ENCODE data around the gene QSOX2.

Gene QSOX2

GRCh38 chr9:136202454-136203407, 42.9 kb downstream of the QSOX2 start:
- no peaks in the 10 kb centered on the region for H3K36me3 ChIP-seq (ENCODE audit: control insufficient read depth, insufficient read depth, low read length)
- no peaks in the 10 kb centered on the region for H3K9me3 ChIP-seq (ENCODE audit: control insufficient read depth, insufficient read depth, low read length)
- H3K27me3 ChIP-seq (ENCODE audit: control insufficient read depth, insufficient read depth, low read length) = peaks cover 81% of the 10 kb centered on the region
- no peak overlapping the region for H3K27ac ChIP-seq (ENCODE audit: low read depth, low read length)
- H3K4me1 ChIP-seq (ENCODE audit: control insufficient read depth, insufficient read depth, low read length) = peaks cover 15% of the 10 kb centered on the region; the same call in 1 of the 2 replicates
- H3K4me3 ChIP-seq (ENCODE audit: low read depth, low read length) = peak overlapping the region; percentile 46
- no peak overlapping the region for H3K9ac ChIP-seq (ENCODE audit: low read depth, low read length)

- H3K4me3 ChIP-seq (ENCODE audit: low read depth, low read length) = no peak overlapping the region
- no peak overlapping the region for H3K27ac ChIP-seq (ENCODE audit: low read depth, low read length)
- H3K36me3 ChIP-seq (ENCODE audit: control insufficient read depth, insufficient read depth, low read length) = no peaks in the 10 kb centered on the region
- no peaks in the 10 kb centered on the region for H3K9me3 ChIP-seq (ENCODE audit: control insufficient read depth, insufficient read depth, low read length)
- H3K27me3 ChIP-seq (ENCODE audit: control insufficient read depth, insufficient read depth, low read length) = peaks cover 90% of the 10 kb centered on the region
- no peak overlapping the region for H3K9ac ChIP-seq (ENCODE audit: low read depth, low read length)
- peaks cover 20% of the 10 kb centered on the region; the same call in 1 of the 2 replicates for H3K4me1 ChIP-seq (ENCODE audit: control insufficient read depth, insufficient read depth, low read length)
Observed at GRCh38 chr9:136201609-136202453, 43.8 kb downstream of the QSOX2 start.

- Histone ChIP-seq H3K4me3 (ENCODE audit: low read depth, low read length) (no peak overlapping the region), H3K4me1 (ENCODE audit: control insufficient read depth, insufficient read depth, low read length) (peaks cover 25% of the 10 kb centered on the region), H3K36me3 (ENCODE audit: control insufficient read depth, insufficient read depth, low read length) (no peaks in the 10 kb centered on the region), H3K9me3 (ENCODE audit: control insufficient read depth, insufficient read depth, low read length) (no peaks in the 10 kb centered on the region), H3K27ac (ENCODE audit: low read depth, low read length) (no peak overlapping the region), H3K9ac (ENCODE audit: low read depth, low read length) (no peak overlapping the region), H3K27me3 (ENCODE audit: control insufficient read depth, insufficient read depth, low read length) (peaks cover 97% of the 10 kb centered on the region)
Observed at GRCh38 chr9:136201174-136201573, 44.4 kb downstream of the QSOX2 start.

GRCh38 chr9:136200424-136200823, 45.2 kb downstream of the QSOX2 start:
- Histone ChIP-seq H3K36me3 (ENCODE audit: control insufficient read depth, insufficient read depth, low read length) (no peaks in the 10 kb centered on the region), H3K27ac (ENCODE audit: low read depth, low read length) (no peak overlapping the region), H3K4me1 (ENCODE audit: control insufficient read depth, insufficient read depth, low read length) (peaks cover 30% of the 10 kb centered on the region), H3K4me3 (ENCODE audit: low read depth, low read length) (no peak overlapping the region), H3K9me3 (ENCODE audit: control insufficient read depth, insufficient read depth, low read length) (no peaks in the 10 kb centered on the region), H3K27me3 (ENCODE audit: control insufficient read depth, insufficient read depth, low read length) (peaks cover 98% of the 10 kb centered on the region), H3K9ac (ENCODE audit: low read depth, low read length) (no peak overlapping the region)

- Histone ChIP-seq H3K27ac (ENCODE audit: low read depth, low read length) (no peak overlapping the region), H3K36me3 (ENCODE audit: control insufficient read depth, insufficient read depth, low read length) (no peaks in the 10 kb centered on the region), H3K27me3 (ENCODE audit: control insufficient read depth, insufficient read depth, low read length) (peaks cover 99% of the 10 kb centered on the region), H3K9me3 (ENCODE audit: control insufficient read depth, insufficient read depth, low read length) (no peaks in the 10 kb centered on the region), H3K9ac (ENCODE audit: low read depth, low read length) (no peak overlapping the region), H3K4me3 (ENCODE audit: low read depth, low read length) (peak overlapping the region; percentile 21; the same call in 1 of the 2 replicates), H3K4me1 (ENCODE audit: control insufficient read depth, insufficient read depth, low read length) (peaks cover 28% of the 10 kb centered on the region)
Observed at GRCh38 chr9:136199391-136200288, 46.0 kb downstream of the QSOX2 start.

- Histone ChIP-seq H3K27me3 (ENCODE audit: control insufficient read depth, insufficient read depth, low read length) (peaks cover 99% of the 10 kb centered on the region), H3K9ac (ENCODE audit: low read depth, low read length) (no peak overlapping the region), H3K4me1 (ENCODE audit: control insufficient read depth, insufficient read depth, low read length) (peaks cover 28% of the 10 kb centered on the region), H3K9me3 (ENCODE audit: control insufficient read depth, insufficient read depth, low read length) (no peaks in the 10 kb centered on the region), H3K27ac (ENCODE audit: low read depth, low read length) (no peak overlapping the region), H3K36me3 (ENCODE audit: control insufficient read depth, insufficient read depth, low read length) (no peaks in the 10 kb centered on the region), H3K4me3 (ENCODE audit: low read depth, low read length) (peak overlapping the region; percentile 41; the same call in 1 of the 2 replicates)
Observed at GRCh38 chr9:136198605-136199083, 47.0 kb downstream of the QSOX2 start.

GRCh38 chr9:136197930-136198604, 47.5 kb downstream of the QSOX2 start:
- H3K27me3 ChIP-seq (ENCODE audit: control insufficient read depth, insufficient read depth, low read length) = peaks cover 99% of the 10 kb centered on the region
- H3K4me1 ChIP-seq (ENCODE audit: control insufficient read depth, insufficient read depth, low read length) = peaks cover 28% of the 10 kb centered on the region
- H3K9ac ChIP-seq (ENCODE audit: low read depth, low read length) = no peak overlapping the region
- no peak overlapping the region for H3K27ac ChIP-seq (ENCODE audit: low read depth, low read length)
- no peaks in the 10 kb centered on the region for H3K9me3 ChIP-seq (ENCODE audit: control insufficient read depth, insufficient read depth, low read length)
- no peaks in the 10 kb centered on the region for H3K36me3 ChIP-seq (ENCODE audit: control insufficient read depth, insufficient read depth, low read length)
- H3K4me3 ChIP-seq (ENCODE audit: low read depth, low read length) = peak overlapping the region; percentile 41; the same call in 1 of the 2 replicates

GRCh38 chr9:136197084-136197875, 48.3 kb downstream of the QSOX2 start:
- H3K9me3 ChIP-seq (ENCODE audit: control insufficient read depth, insufficient read depth, low read length) = no peaks in the 10 kb centered on the region
- H3K36me3 ChIP-seq (ENCODE audit: control insufficient read depth, insufficient read depth, low read length) = no peaks in the 10 kb centered on the region
- no peak overlapping the region for H3K27ac ChIP-seq (ENCODE audit: low read depth, low read length)
- no peak overlapping the region for H3K4me3 ChIP-seq (ENCODE audit: low read depth, low read length)
- peaks cover 29% of the 10 kb centered on the region for H3K4me1 ChIP-seq (ENCODE audit: control insufficient read depth, insufficient read depth, low read length)
- H3K27me3 ChIP-seq (ENCODE audit: control insufficient read depth, insufficient read depth, low read length) = peaks cover 99% of the 10 kb centered on the region
- no peak overlapping the region for H3K9ac ChIP-seq (ENCODE audit: low read depth, low read length)

GRCh38 chr9:136196404-136197083, 49.1 kb downstream of the QSOX2 start:
- Histone ChIP-seq H3K27me3 (ENCODE audit: control insufficient read depth, insufficient read depth, low read length) (peaks cover 99% of the 10 kb centered on the region), H3K9me3 (ENCODE audit: control insufficient read depth, insufficient read depth, low read length) (no peaks in the 10 kb centered on the region), H3K36me3 (ENCODE audit: control insufficient read depth, insufficient read depth, low read length) (no peaks in the 10 kb centered on the region), H3K9ac (ENCODE audit: low read depth, low read length) (no peak overlapping the region), H3K4me3 (ENCODE audit: low read depth, low read length) (no peak overlapping the region), H3K27ac (ENCODE audit: low read depth, low read length) (no peak overlapping the region), H3K4me1 (ENCODE audit: control insufficient read depth, insufficient read depth, low read length) (peaks cover 33% of the 10 kb centered on the region)
